Neural crest cell (in vitro differentiated cells): ENCODE results near the gene PCDHGC5. TPM values are rescaled to one million over a fixed set of nuclear protein-coding genes. Genes with fewer than 3 reads are reported as not detected.

Source experiments
- DNase-seq: peaks from one replicate; pipeline ENCODE4 v3.0.0; 2021; ENCODE audit warnings: low read depth, mixed read lengths, low spot score
- H3K27ac Mint-ChIP-seq: one replicate; pipeline ENCODE4 v1.8.0; 2021; ENCODE audit warnings: mild to moderate bottlenecking, mixed read lengths; ENCODE audit not compliant: unreplicated experiment
- H3K27me3 Mint-ChIP-seq: 2 replicates; pipeline ENCODE4 v1.8.0; 2021; ENCODE audit warnings: low read depth, mild to moderate bottlenecking, mixed read lengths
- H3K36me3 Mint-ChIP-seq: 2 replicates; pipeline ENCODE4 v1.8.0; 2021; ENCODE audit warnings: low read depth, mild to moderate bottlenecking, mixed read lengths
- H3K4me1 Mint-ChIP-seq: 2 replicates; pipeline ENCODE4 v1.8.0; 2021; ENCODE audit warnings: mixed read lengths
- H3K4me3 Mint-ChIP-seq: one replicate; pipeline ENCODE4 v1.8.0; 2021; ENCODE audit warnings: mild to moderate bottlenecking, mixed read lengths
- H3K9me3 Mint-ChIP-seq: 2 replicates; pipeline ENCODE4 v1.8.0; 2021; ENCODE audit warnings: mixed read lengths
- CTCF ChIP-seq: fragments of 200-600 bp; sonication (generic); conservative IDR thresholded peaks from 2 replicates; pipeline ENCODE4 v1.5.0; 2021; ENCODE audit warnings: antibody characterized with exemption, mild to moderate bottlenecking
- total RNA-seq: library from RNA; stranded (reverse); gene quantifications from 2 replicates; pipeline ENCODE4 v1.2.1, GENCODE V29; 2021

PCDHGC5 gene
- total RNA-seq, 1 donor from 2014 or later = 2.2 TPM

GRCh38 chr5:141524604-141525597 lies 36.0 kb downstream of the PCDHGC5 start:
- peak; percentile 100 for TF ChIP-seq CTCF
- DNase-seq = peak; percentile 88
- H3K4me1 Mint-ChIP-seq = peaks cover 65% of the 10 kb centered on the region
- peak overlapping the region; percentile 78 for H3K4me3 Mint-ChIP-seq
- no peaks in the 10 kb centered on the region for H3K27me3 Mint-ChIP-seq
- peak overlapping the region; percentile 97 for H3K27ac Mint-ChIP-seq
- H3K36me3 Mint-ChIP-seq = peaks cover 20% of the 10 kb centered on the region
- H3K9me3 Mint-ChIP-seq = peaks cover 3% of the 10 kb centered on the region

- H3K4me3 Mint-ChIP-seq = peak overlapping the region; percentile 78
- H3K36me3 Mint-ChIP-seq = peaks cover 19% of the 10 kb centered on the region
- peaks cover 3% of the 10 kb centered on the region for H3K9me3 Mint-ChIP-seq
- TF ChIP-seq CTCF = no peak
- no peak for DNase-seq
- H3K27me3 Mint-ChIP-seq = no peaks in the 10 kb centered on the region
- peaks cover 57% of the 10 kb centered on the region for H3K4me1 Mint-ChIP-seq
- H3K27ac Mint-ChIP-seq = peak overlapping the region; percentile 97
Measured at GRCh38 chr5:141525653-141526052, 36.8 kb downstream of the PCDHGC5 start.

- Mint-ChIP-seq H3K9me3 (peaks cover 3% of the 10 kb centered on the region), H3K4me3 (no peak overlapping the region), H3K4me1 (peaks cover 39% of the 10 kb centered on the region), H3K27me3 (no peaks in the 10 kb centered on the region), H3K27ac (no peak overlapping the region), H3K36me3 (peaks cover 19% of the 10 kb centered on the region)
- no peak for TF ChIP-seq CTCF
- DNase-seq = no peak
Measured at GRCh38 chr5:141527426-141527825, 38.5 kb downstream of the PCDHGC5 start.

- Mint-ChIP-seq H3K27ac (peak overlapping the region; percentile 81), H3K4me1 (peaks cover 29% of the 10 kb centered on the region), H3K9me3 (peaks cover 3% of the 10 kb centered on the region), H3K27me3 (no peaks in the 10 kb centered on the region), H3K36me3 (peaks cover 19% of the 10 kb centered on the region), H3K4me3 (no peak overlapping the region)
- no peak for TF ChIP-seq CTCF
- no peak for DNase-seq
Measured at GRCh38 chr5:141528291-141528984, 39.6 kb downstream of the PCDHGC5 start.

GRCh38 chr5:141529002-141529401 lies 40.1 kb downstream of the PCDHGC5 start:
- Mint-ChIP-seq H3K4me1 (peaks cover 28% of the 10 kb centered on the region), H3K36me3 (peaks cover 20% of the 10 kb centered on the region), H3K4me3 (no peak overlapping the region), H3K9me3 (peaks cover 3% of the 10 kb centered on the region), H3K27me3 (no peaks in the 10 kb centered on the region), H3K27ac (peak overlapping the region; percentile 81)
- TF ChIP-seq CTCF = no peak
- DNase-seq = no peak
